HepG2 (cell line): ENCODE data around the gene CLCN4. TPM values are rescaled to one million over a fixed set of nuclear protein-coding genes. Genes with fewer than 3 reads are reported as not detected.

ENCODE experiments used
- ADNP ChIP-seq: sonication (generic); formaldehyde crosslinking; IDR thresholded peaks from 2 replicates; pipeline ENCODE4 v1.4.0; 2020; ENCODE audit warnings: missing genetic modification reagents
- ARNT ChIP-seq: fragments of 450-650 bp; IDR thresholded peaks from 2 replicates; pipeline ENCODE4 v1.6.1; 2017
- BCL6 ChIP-seq: IDR thresholded peaks from 2 replicates; pipeline ENCODE4 v1.6.1; 2016; ENCODE audit warnings: missing genetic modification reagents, missing compliant biosample characterization
- CAMTA2 ChIP-seq: sonication (generic); formaldehyde crosslinking; IDR thresholded peaks from 2 replicates; pipeline ENCODE4 v1.4.0; 2020; ENCODE audit warnings: mild to moderate bottlenecking, missing genetic modification reagents, borderline replicate concordance
- DPF2 ChIP-seq: sonication (generic); formaldehyde crosslinking; IDR thresholded peaks from 2 replicates; pipeline ENCODE4 v1.4.0; 2020; ENCODE audit warnings: mild to moderate bottlenecking, low read depth, missing genetic modification reagents, borderline replicate concordance
- ISL2 ChIP-seq: sonication (generic); formaldehyde crosslinking; IDR thresholded peaks from 2 replicates; pipeline ENCODE4 v1.5.0; 2020; ENCODE audit warnings: missing genetic modification reagents
- KLF15 ChIP-seq: sonication (generic); formaldehyde crosslinking; IDR thresholded peaks from 2 replicates; pipeline ENCODE4 v1.8.1; 2023; ENCODE audit warnings: borderline replicate concordance, mild to moderate bottlenecking, inconsistent platforms, missing genetic modification reagents, mixed read lengths
- NBN ChIP-seq: fragments of 450-650 bp; conservative IDR thresholded peaks from 2 replicates; pipeline ENCODE4 v1.6.1; 2017
- NR0B2 ChIP-seq: sonication (generic); formaldehyde crosslinking; IDR thresholded peaks from 2 replicates; pipeline ENCODE4 v1.4.0; 2020; ENCODE audit warnings: mild to moderate bottlenecking, missing genetic modification reagents
- PHF8 ChIP-seq: sonication (generic); formaldehyde crosslinking; IDR thresholded peaks from 2 replicates; pipeline ENCODE4 v1.5.0; 2020; ENCODE audit warnings: missing genetic modification reagents
- RARA ChIP-seq: IDR thresholded peaks from 2 replicates; pipeline ENCODE4 v1.6.1; 2016; ENCODE audit warnings: missing genetic modification reagents, missing compliant biosample characterization
- SUZ12 ChIP-seq: fragments of 150-350 bp; IDR thresholded peaks from 2 replicates; pipeline ENCODE4 v1.6.1; 2014; ENCODE audit warnings: low read depth, low read length
- ZBTB26 ChIP-seq: IDR thresholded peaks from 2 replicates; pipeline ENCODE4 v1.6.1; 2016; ENCODE audit warnings: missing compliant biosample characterization, missing genetic modification reagents, borderline replicate concordance
- ZNF326 ChIP-seq: sonication (generic); formaldehyde crosslinking; IDR thresholded peaks from 2 replicates; pipeline ENCODE4 v1.4.0; 2020; ENCODE audit warnings: missing genetic modification reagents, borderline replicate concordance
- ZNF337 ChIP-seq: sonication (generic); formaldehyde crosslinking; IDR thresholded peaks from 2 replicates; pipeline ENCODE4 v1.5.1; 2020; ENCODE audit warnings: missing genetic modification reagents, low read depth, mild to moderate bottlenecking, borderline replicate concordance
- ZNF530 ChIP-seq: sonication (generic); formaldehyde crosslinking; IDR thresholded peaks from 2 replicates; pipeline ENCODE4 v1.5.0; 2020; ENCODE audit warnings: low read depth, mild to moderate bottlenecking, missing genetic modification reagents
- ZNF615 ChIP-seq: sonication (generic); formaldehyde crosslinking; IDR thresholded peaks from 2 replicates; pipeline ENCODE4 v1.5.0; 2020; ENCODE audit warnings: mild to moderate bottlenecking, missing genetic modification reagents, borderline replicate concordance
- ZNF646 ChIP-seq: sonication (generic); formaldehyde crosslinking; IDR thresholded peaks from 2 replicates; pipeline ENCODE4 v1.9.0; 2021; ENCODE audit warnings: mild to moderate bottlenecking, missing genetic modification reagents
- polyA plus RNA-seq, 8 experiments: library from polyadenylated mRNA; depleted of rRNA in 3 of 8; stranded (reverse) in 7 of 8; unstranded in 1 of 8; fragments of >200 nt; fragmentation: Illumina TruSeq in 4 of 8; extraction: Trizol in 4 of 8; gene quantifications; 2 replicates each; pipeline versions ENCODE4 v1.2.1 to v1.2.3, GENCODE V29; 2011 to 2016; ENCODE audit warnings: low read depth in 4 of 8, missing spikeins in 1 of 8, mixed read lengths in 1 of 8; ENCODE audit not compliant: insufficient read depth in 1 of 8
- total RNA-seq, 5 experiments: library from RNA; depleted of rRNA; stranded (reverse); fragments of >200 nt; fragmentation: Illumina TruSeq; extraction: Trizol; gene quantifications; 2 replicates each; pipeline ENCODE4 v1.2.3, GENCODE V29; 2016; ENCODE audit warnings: low read depth in 1 of 5
- TF ChIP-seq, protein P1 (sequence below): sonication (generic); formaldehyde crosslinking; IDR thresholded peaks from 2 replicates; pipeline ENCODE4 v1.9.0; 2021; ENCODE audit warnings: missing genetic modification reagents, borderline replicate concordance
- TF ChIP-seq, protein P2 (sequence below): sonication (generic); formaldehyde crosslinking; conservative IDR thresholded peaks from 2 replicates; pipeline ENCODE4 v1.8.0; 2022; ENCODE audit warnings: missing genetic modification reagents

The CLCN4 gene
- total and polyA plus RNA-seq, 2 of the 13 experiments (the other 11 are each of a cell fraction or from before 2014, with no cell fraction given), result 1.8 to 2.5 TPM

DNA sequence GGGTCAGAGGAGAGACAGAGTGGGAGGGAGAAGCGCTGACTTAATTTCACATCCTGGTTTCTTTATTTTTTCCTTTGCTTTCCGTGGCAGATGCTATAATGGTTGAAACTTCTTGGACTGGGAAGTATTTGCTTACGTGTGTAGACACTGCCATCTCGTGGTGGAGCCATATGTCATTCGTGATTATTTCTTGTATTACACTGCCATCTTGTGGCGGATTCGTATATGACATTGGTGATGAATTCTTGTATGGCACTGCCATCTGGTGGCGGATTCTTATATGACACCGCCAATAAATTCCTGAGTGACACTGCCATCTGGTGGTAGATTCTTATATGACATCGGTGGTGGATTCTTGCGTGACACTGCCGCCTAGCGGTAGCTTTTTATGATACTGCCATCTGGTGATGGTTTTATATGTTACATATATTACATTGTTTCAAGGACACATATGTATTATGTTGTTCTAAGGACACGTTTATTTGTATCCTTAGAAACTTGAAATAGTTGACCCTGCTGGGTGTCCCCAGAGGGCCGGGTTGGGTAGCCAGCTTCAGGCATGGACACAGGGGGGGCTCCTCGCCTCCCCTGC lies 37.3 kb upstream of the CLCN4 start (continued):
- no peak for TF ChIP-seq ZNF337 (CRISPR knock-in tag)
- TF ChIP-seq, protein P1, sequence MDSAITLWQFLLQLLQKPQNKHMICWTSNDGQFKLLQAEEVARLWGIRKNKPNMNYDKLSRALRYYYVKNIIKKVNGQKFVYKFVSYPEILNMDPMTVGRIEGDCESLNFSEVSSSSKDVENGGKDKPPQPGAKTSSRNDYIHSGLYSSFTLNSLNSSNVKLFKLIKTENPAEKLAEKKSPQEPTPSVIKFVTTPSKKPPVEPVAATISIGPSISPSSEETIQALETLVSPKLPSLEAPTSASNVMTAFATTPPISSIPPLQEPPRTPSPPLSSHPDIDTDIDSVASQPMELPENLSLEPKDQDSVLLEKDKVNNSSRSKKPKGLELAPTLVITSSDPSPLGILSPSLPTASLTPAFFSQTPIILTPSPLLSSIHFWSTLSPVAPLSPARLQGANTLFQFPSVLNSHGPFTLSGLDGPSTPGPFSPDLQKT (CRISPR knock-in tag), result no peak
- 0 out of 2 replicates have a peak, but pooled peaks have one; percentile 18 for TF ChIP-seq BCL6 (CRISPR knock-in tag)
- TF ChIP-seq ZNF530, result no peak
- no peak for TF ChIP-seq ZBTB26 (CRISPR knock-in tag)
- no peak for TF ChIP-seq KLF15
- TF ChIP-seq ARNT, result no peak
- peak; percentile 52; the same call in 1 of the 2 replicates for TF ChIP-seq ISL2 (CRISPR knock-in tag)
- TF ChIP-seq NBN, result no peak
- no peak for TF ChIP-seq ADNP (CRISPR knock-in tag)
- no peak for TF ChIP-seq ZNF646 (CRISPR knock-in tag)
- no peak for TF ChIP-seq RARA (CRISPR knock-in tag)
- TF ChIP-seq ZNF615 (CRISPR knock-in tag), result no peak
- no peak for TF ChIP-seq NR0B2
- TF ChIP-seq DPF2, result no peak
- no peak for TF ChIP-seq ZNF326
- TF ChIP-seq SUZ12, result no peak
- no peak for TF ChIP-seq PHF8
- TF ChIP-seq CAMTA2, result no peak
- TF ChIP-seq, protein P2, sequence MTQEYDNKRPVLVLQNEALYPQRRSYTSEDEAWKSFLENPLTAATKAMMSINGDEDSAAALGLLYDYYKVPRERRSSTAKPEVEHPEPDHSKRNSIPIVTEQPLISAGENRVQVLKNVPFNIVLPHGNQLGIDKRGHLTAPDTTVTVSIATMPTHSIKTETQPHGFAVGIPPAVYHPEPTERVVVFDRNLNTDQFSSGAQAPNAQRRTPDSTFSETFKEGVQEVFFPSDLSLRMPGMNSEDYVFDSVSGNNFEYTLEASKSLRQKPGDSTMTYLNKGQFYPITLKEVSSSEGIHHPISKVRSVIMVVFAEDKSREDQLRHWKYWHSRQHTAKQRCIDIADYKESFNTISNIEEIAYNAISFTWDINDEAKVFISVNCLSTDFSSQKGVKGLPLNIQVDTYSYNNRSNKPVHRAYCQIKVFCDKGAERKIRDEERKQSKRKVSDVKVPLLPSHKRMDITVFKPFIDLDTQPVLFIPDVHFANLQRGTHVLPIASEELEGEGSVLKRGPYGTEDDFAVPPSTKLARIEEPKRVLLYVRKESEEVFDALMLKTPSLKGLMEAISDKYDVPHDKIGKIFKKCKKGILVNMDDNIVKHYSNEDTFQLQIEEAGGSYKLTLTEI (CRISPR knock-in tag), result no peak
